NT2/D1 (cell line): Measurements from ENCODE around the gene PPM1B.
"Not testable (repeated sequence)": the region's sequence is repeated elsewhere in the genome, so short reads cannot be mapped to it uniquely, and the experiment has no call there.

Experiments used
- DNase-seq: peaks from one replicate; pipeline ENCODE4 v3.0.0-alpha.2; 2011; ENCODE audit warnings: low read depth, low spot score
- H3K27me3 ChIP-seq: 2 replicates; pipeline ENCODE4 v1.6.0; 2011; ENCODE audit warnings: mild to moderate bottlenecking; ENCODE audit not compliant: insufficient read length, insufficient read depth
- H3K36me3 ChIP-seq: 2 replicates; pipeline ENCODE4 v1.6.1; 2011; ENCODE audit warnings: mild to moderate bottlenecking, low read length, mixed read lengths; ENCODE audit not compliant: insufficient read depth, insufficient read length
- H3K4me1 ChIP-seq: 2 replicates; pipeline ENCODE4 v1.5.1; 2011; ENCODE audit not compliant: insufficient read depth, insufficient read length
- H3K4me3 ChIP-seq: 2 replicates; pipeline ENCODE4 v1.5.1; 2011; ENCODE audit warnings: low read depth; ENCODE audit not compliant: insufficient read length
- H3K9ac ChIP-seq: 2 replicates; pipeline ENCODE4 v1.6.0; 2011; ENCODE audit warnings: low read depth; ENCODE audit not compliant: insufficient read length
- H3K9me3 ChIP-seq: 2 replicates; pipeline ENCODE4 v1.5.1; 2011; ENCODE audit warnings: mild to moderate bottlenecking, low read length; ENCODE audit not compliant: insufficient read depth
- SUZ12 ChIP-seq: IDR thresholded peaks from 2 replicates; pipeline ENCODE4 v1.6.1; 2011; ENCODE audit not compliant: insufficient read length, insufficient read depth; ENCODE audit errors: extremely low read depth
- YY1 ChIP-seq: IDR thresholded peaks from 2 replicates; pipeline ENCODE4 v1.6.1; 2011; ENCODE audit not compliant: insufficient read length, insufficient read depth
- ZNF274 ChIP-seq: IDR thresholded peaks from 2 replicates; pipeline ENCODE4 v1.6.1; 2011; ENCODE audit warnings: mild to moderate bottlenecking, low read depth, low read length

Gene PPM1B

DNA sequence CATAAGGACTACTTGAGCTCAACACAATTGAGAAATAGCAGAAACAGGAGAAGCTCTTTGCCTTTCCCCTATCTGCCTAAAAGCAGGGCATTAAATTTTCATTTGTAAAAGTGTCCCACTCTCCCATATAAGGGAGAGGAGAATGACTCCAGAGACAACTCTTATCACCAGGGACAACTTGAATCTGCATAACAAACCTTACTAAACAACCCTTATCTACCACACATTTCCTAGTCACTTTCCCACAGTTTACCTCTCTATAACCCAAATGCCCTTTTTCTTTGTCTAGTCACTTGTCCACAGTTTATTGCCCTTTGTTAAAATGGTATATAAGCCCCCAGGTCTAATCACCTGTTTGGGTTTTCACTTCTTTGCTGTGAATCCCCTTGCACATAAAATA is 37.5 kb upstream of the PPM1B start:
- Histone ChIP-seq H3K36me3 (no peaks in the 10 kb centered on the region), H3K27me3 (no peaks in the 10 kb centered on the region), H3K4me1 (no peaks in the 10 kb centered on the region), H3K4me3 (no peak overlapping the region), H3K9ac (no peak overlapping the region), H3K9me3 (peaks cover 41% of the 10 kb centered on the region; the same call in 1 of the 2 replicates)
- no peak for TF ChIP-seq YY1
- TF ChIP-seq SUZ12, result no peak
- no peak for TF ChIP-seq ZNF274
- no peak for DNase-seq

DNA sequence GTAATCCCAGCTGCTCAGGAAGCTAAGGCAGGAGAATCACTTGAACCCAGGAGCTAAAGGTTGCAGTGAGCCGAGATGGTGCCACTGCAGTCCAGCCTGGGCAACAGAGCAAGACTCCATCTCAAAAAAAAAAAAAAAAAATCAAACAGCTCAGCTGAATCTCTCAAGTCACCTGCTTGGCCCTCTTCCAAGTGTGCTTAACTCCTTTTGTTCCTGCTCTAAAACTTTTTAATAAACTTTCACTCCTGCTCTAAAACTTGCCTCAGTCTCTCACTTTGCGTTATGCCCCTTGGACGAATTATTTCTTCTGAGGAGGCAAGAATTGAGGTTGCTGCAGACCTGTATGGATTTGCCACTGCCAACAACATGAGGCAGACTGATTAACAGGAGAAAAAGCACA is 35.1 kb upstream of the PPM1B start:
- not testable (repeated sequence) for H3K4me3 ChIP-seq, H3K27me3 ChIP-seq, H3K4me1 ChIP-seq, H3K36me3 ChIP-seq, H3K9ac ChIP-seq, DNase-seq
- H3K9me3 ChIP-seq, result peaks cover 52% of the 10 kb centered on the region; the same call in 1 of the 2 replicates

DNA sequence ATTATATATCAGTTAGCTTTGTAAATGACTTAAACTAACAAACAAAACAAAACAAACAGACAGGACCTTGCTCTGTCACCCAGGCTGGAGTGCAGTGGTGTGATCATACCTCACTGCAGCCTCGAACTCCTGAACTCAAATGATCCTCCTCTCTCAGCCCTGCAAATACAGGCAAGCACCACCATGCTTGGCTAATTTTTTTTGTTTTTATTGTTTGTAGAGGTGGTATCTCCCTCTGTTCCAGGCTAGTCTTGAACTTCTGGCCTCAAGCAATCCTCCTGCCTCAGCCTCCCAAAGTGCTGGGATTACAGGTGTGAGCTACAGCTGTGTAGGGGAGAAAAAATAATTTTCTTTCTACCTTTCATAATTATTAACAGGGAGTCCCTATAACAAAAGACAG is 33.8 kb upstream of the PPM1B start:
- no peak for DNase-seq
- Histone ChIP-seq H3K9me3 (peaks cover 52% of the 10 kb centered on the region; the same call in 1 of the 2 replicates), H3K27me3 (no peaks in the 10 kb centered on the region), H3K36me3 (no peaks in the 10 kb centered on the region), H3K9ac (peak overlapping the region; percentile 50), H3K4me1 (no peaks in the 10 kb centered on the region), H3K4me3 (no peak overlapping the region)
- TF ChIP-seq ZNF274 (no peak), SUZ12 (no peak), YY1 (no peak)

DNA sequence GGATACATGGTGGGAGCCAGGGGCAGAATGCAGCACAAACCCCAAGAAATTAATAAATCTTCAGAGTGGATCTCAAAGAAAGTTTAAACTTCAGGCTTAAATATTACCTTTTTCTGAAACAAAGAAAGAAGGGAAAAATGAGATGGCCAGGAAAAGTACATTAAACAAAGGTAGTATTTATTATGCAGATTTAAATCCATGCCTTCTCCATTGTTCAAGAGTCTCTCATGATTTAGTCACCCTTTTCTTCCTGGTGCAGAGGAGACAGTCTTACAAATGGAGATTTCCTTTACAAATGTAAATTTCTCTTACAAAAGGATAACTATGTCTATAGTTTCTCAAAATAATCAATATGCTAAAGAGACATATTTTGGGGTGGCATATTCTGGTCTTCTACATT is 33.4 kb upstream of the PPM1B start:
- Histone ChIP-seq H3K36me3 (no peaks in the 10 kb centered on the region), H3K27me3 (no peaks in the 10 kb centered on the region), H3K4me3 (no peak overlapping the region), H3K4me1 (no peaks in the 10 kb centered on the region), H3K9me3 (peaks cover 52% of the 10 kb centered on the region; the same call in 1 of the 2 replicates), H3K9ac (no peak overlapping the region)
- TF ChIP-seq SUZ12, result no peak
- TF ChIP-seq YY1, result no peak
- TF ChIP-seq ZNF274, result no peak
- DNase-seq, result no peak

DNA sequence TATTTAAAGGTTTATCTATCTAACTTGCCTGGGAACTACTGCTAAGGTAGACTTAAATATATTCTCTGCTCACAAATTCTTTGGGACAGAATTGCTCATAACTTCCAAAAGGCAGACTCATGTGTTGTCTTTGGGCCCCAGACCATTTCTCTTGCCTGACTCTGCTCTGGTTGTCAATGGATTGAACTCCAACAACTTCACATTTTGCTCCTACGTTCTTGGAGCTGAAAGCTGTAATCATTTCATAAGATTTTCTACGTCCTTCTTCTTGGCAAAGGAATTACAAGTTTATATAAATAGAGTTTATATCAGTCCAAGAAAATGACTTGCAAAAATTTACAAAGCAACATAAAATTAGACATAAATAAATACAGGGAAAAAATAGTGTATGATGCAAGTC is 32.9 kb upstream of the PPM1B start:
- no peak for TF ChIP-seq SUZ12
- no peak for TF ChIP-seq YY1
- no peak for TF ChIP-seq ZNF274
- no peaks in the 10 kb centered on the region for H3K36me3 ChIP-seq
- peaks cover 52% of the 10 kb centered on the region; the same call in 1 of the 2 replicates for H3K9me3 ChIP-seq
- H3K9ac ChIP-seq, result peak overlapping the region; percentile 32
- no peak for DNase-seq
- no peaks in the 10 kb centered on the region for H3K4me1 ChIP-seq
- no peak overlapping the region for H3K4me3 ChIP-seq
- H3K27me3 ChIP-seq, result no peaks in the 10 kb centered on the region

DNA sequence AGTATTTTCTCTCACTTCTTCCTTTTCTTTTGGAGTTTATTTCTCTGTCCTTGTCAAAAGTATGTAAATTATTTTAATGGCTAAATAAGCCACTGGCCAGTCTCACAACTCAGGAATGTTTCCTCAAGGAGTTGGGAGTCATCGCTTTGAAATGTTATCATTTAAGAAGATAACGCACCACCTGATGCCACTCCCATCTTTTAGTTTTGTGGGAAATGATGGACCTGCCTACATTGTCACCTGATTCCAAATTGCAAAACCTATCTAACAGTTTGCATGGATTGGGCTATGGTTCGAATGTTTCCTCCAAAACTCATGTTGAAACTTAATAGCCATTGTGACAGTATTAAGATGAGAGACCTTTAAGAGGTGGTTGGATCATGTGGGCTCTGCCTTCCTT is 32.4 kb upstream of the PPM1B start:
- TF ChIP-seq SUZ12 (no peak), ZNF274 (no peak), YY1 (no peak)
- Histone ChIP-seq H3K9me3 (peaks cover 51% of the 10 kb centered on the region; the same call in 1 of the 2 replicates), H3K36me3 (no peaks in the 10 kb centered on the region), H3K27me3 (no peaks in the 10 kb centered on the region), H3K4me3 (no peak overlapping the region), H3K4me1 (no peaks in the 10 kb centered on the region), H3K9ac (no peak overlapping the region)
- DNase-seq, result no peak

DNA sequence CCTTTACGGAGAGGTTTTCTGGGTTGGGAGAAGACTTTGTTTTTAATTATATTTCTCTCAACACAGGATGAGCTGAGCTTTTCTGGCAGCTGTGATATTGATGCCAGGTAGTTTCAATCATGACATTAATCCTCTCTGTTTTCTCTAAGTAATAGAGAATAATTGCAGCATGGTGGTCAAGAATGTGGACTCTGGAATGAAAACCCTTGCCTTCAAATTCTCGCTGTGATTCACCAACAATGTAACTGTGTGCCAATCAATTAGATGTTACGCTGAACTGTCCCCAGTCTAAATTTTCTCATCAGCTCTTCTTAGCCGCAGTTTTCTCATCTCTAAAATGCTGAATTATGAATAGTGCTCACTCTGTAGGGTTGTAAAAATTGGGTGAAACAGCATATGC is 31.6 kb upstream of the PPM1B start:
- no peaks in the 10 kb centered on the region for H3K36me3 ChIP-seq

DNA sequence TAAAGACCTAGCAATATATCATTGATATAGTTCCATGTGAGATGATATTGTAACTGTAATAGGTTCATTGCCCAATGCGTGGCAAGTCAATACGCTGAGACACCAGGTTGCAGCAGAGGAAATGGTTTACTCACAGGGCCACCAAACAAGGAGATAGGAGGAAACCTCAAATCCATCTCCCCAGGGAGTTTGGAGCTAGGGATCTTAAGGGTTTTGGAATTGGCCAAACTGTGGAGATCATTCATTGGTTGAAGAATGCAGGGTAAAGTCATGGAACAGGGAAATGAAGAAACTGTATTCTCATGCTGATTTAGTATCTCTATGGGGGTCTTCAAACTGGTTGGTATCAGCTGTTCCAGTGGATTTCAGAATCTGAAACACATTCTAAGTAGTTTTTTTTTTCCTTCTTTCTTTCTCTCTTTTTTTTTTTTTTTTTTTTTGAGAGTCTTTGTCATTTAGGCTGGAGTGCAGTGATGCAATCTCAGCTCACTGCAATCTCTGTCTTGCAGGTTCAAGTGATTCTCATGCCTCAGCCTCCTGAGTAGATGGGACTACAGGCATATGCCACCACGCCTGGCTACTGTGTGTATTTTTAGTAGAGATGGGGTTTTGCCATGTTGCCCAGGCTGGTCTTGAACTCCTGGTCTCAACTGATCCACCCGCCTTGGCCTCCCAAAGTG is 30.7 kb upstream of the PPM1B start:
- peak; percentile 89 for DNase-seq
- no peaks in the 10 kb centered on the region for H3K27me3 ChIP-seq
- H3K36me3 ChIP-seq, result no peaks in the 10 kb centered on the region
- no peak overlapping the region for H3K4me3 ChIP-seq
- peaks cover 35% of the 10 kb centered on the region; the same call in 1 of the 2 replicates for H3K9me3 ChIP-seq
- TF ChIP-seq ZNF274 (no peak), SUZ12 (no peak), YY1 (no peak)
- H3K9ac ChIP-seq, result no peak overlapping the region
- no peaks in the 10 kb centered on the region for H3K4me1 ChIP-seq

More for the DNA sequence above, 31.6 kb upstream of the PPM1B start:
- no peaks in the 10 kb centered on the region for H3K4me1 ChIP-seq
- TF ChIP-seq YY1 (no peak), ZNF274 (no peak), SUZ12 (no peak)
- no peak for DNase-seq
- H3K9ac ChIP-seq, result peak overlapping the region; percentile 21
- H3K9me3 ChIP-seq, result peaks cover 43% of the 10 kb centered on the region; the same call in 1 of the 2 replicates
- no peaks in the 10 kb centered on the region for H3K27me3 ChIP-seq
- no peak overlapping the region for H3K4me3 ChIP-seq
